Adipocyte (in vitro differentiated cells): ENCODE results near the gene PFKFB4.
A peak's percentile ranks its signal among the peaks of the same experiment; 100 is the strongest.

Experiments
- DNase-seq: peaks from one replicate; pipeline ENCODE4 v3.0.0-alpha.2; 2015; ENCODE audit warnings: low read depth
- H3K27me3 ChIP-seq: replicated peaks from 2 replicates; pipeline ENCODE4 v1.7.0; 2013; ENCODE audit warnings: mild to moderate bottlenecking, low read length, moderate library complexity; ENCODE audit not compliant: control insufficient read depth, insufficient read depth
- H3K36me3 ChIP-seq: 2 replicates; pipeline ENCODE4 v1.7.0; 2013; ENCODE audit warnings: low read length, mild to moderate bottlenecking, moderate library complexity; ENCODE audit not compliant: control insufficient read depth, insufficient read depth, severe bottlenecking
- H3K4me1 ChIP-seq: 2 replicates; pipeline ENCODE4 v1.7.0; 2013; ENCODE audit warnings: mild to moderate bottlenecking, low read length, moderate library complexity; ENCODE audit not compliant: control insufficient read depth, insufficient read depth
- H3K4me3 ChIP-seq: 2 replicates; pipeline ENCODE4 v1.7.0; 2013; ENCODE audit warnings: mild to moderate bottlenecking, low read length, moderate library complexity
- H3K9ac ChIP-seq: 2 replicates; pipeline ENCODE4 v1.7.0; 2013; ENCODE audit warnings: mild to moderate bottlenecking, low read length, moderate library complexity
- H3K9me3 ChIP-seq: 2 replicates; pipeline ENCODE4 v1.7.0; 2013; ENCODE audit warnings: mild to moderate bottlenecking, low read length, moderate library complexity; ENCODE audit not compliant: control insufficient read depth

The PFKFB4 gene

GRCh38 chr3:48521635-48522034 lies 35.0 kb downstream of the PFKFB4 start:
- Histone ChIP-seq H3K9ac (no peak overlapping the region), H3K9me3 (no peaks in the 10 kb centered on the region), H3K27me3 (no peaks in the 10 kb centered on the region), H3K4me3 (no peak overlapping the region), H3K4me1 (no peaks in the 10 kb centered on the region), H3K36me3 (no peaks in the 10 kb centered on the region)
- no peak for DNase-seq

DNA sequence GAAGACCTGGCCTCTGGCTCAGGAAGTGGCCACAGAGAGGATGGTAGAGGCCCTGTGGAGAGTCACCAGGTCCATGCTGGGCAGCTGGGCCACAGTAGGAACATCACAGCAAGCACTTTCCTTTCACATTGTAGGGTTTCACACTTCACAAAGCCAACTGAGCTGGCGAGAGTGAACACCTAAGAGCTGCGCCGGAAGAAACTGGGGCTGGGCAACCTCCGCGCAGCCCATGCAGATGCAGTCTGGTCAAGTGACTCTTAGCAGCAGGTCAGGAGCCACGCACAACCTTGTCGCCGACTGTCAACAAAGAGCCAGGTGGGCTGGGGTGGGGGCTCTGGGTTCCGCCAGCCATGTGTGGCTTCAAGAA lies 37.3 kb downstream of the PFKFB4 start:
- Histone ChIP-seq H3K27me3 (no peaks in the 10 kb centered on the region), H3K36me3 (no peaks in the 10 kb centered on the region), H3K9ac (no peak overlapping the region), H3K4me3 (no peak overlapping the region), H3K9me3 (no peaks in the 10 kb centered on the region), H3K4me1 (no peaks in the 10 kb centered on the region)
- no peak for DNase-seq

DNA sequence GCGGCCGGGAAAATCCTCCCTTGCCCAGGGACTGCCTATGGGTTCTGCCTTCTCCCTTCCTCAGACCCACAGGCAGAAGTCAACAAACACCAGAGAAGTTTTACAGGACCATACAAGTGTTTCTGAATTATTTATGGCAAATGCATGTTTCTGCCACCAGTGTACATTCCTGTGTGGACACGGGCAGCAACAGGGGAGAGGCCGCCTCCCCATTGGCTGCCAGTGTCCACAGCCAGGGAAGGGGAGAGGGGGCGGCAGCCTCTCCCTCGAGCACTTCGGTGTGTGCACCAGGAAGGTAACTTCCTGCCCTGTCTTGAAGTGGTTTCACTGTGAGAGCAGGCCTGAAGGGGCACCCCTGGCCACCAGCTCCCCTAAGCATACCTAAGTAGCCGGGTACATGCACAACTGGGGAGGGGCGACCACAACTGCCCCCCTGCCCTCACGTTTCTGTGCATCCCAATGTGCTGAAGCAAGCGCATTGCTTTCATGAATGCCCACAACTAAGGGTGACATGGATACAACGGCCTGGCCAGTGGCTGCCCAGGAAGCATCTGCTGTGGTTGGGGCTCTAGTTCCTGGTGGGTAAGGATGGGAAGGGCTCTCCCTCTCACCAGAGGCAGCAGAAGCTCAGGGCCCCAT lies 37.8 kb downstream of the PFKFB4 start:
- Histone ChIP-seq H3K27me3 (no peaks in the 10 kb centered on the region), H3K4me1 (no peaks in the 10 kb centered on the region), H3K9ac (no peak overlapping the region), H3K9me3 (no peaks in the 10 kb centered on the region), H3K4me3 (no peak overlapping the region), H3K36me3 (no peaks in the 10 kb centered on the region)
- DNase-seq = no peak

- no peaks in the 10 kb centered on the region for H3K4me1 ChIP-seq
- H3K9me3 ChIP-seq = no peaks in the 10 kb centered on the region
- no peaks in the 10 kb centered on the region for H3K27me3 ChIP-seq
- no peaks in the 10 kb centered on the region for H3K36me3 ChIP-seq
- DNase-seq = no peak
- no peak overlapping the region for H3K4me3 ChIP-seq
- no peak overlapping the region for H3K9ac ChIP-seq
Measured at GRCh38 chr3:48518069-48518468, 38.5 kb downstream of the PFKFB4 start.

GRCh38 chr3:48516571-48516970 lies 40.0 kb downstream of the PFKFB4 start:
- DNase-seq = no peak
- no peaks in the 10 kb centered on the region for H3K9me3 ChIP-seq
- no peaks in the 10 kb centered on the region for H3K36me3 ChIP-seq
- no peak overlapping the region for H3K9ac ChIP-seq
- H3K4me1 ChIP-seq = no peaks in the 10 kb centered on the region
- H3K27me3 ChIP-seq = no peaks in the 10 kb centered on the region
- H3K4me3 ChIP-seq = no peak overlapping the region

GRCh38 chr3:48514431-48515227 lies 42.0 kb downstream of the PFKFB4 start:
- Histone ChIP-seq H3K4me3 (no peak overlapping the region), H3K36me3 (no peaks in the 10 kb centered on the region), H3K9ac (no peak overlapping the region), H3K27me3 (no peaks in the 10 kb centered on the region), H3K9me3 (no peaks in the 10 kb centered on the region), H3K4me1 (no peaks in the 10 kb centered on the region)
- DNase-seq = no peak

GRCh38 chr3:48511551-48511950 lies 45.1 kb downstream of the PFKFB4 start:
- no peaks in the 10 kb centered on the region for H3K36me3 ChIP-seq
- H3K4me1 ChIP-seq = no peaks in the 10 kb centered on the region
- no peak for DNase-seq

DNA sequence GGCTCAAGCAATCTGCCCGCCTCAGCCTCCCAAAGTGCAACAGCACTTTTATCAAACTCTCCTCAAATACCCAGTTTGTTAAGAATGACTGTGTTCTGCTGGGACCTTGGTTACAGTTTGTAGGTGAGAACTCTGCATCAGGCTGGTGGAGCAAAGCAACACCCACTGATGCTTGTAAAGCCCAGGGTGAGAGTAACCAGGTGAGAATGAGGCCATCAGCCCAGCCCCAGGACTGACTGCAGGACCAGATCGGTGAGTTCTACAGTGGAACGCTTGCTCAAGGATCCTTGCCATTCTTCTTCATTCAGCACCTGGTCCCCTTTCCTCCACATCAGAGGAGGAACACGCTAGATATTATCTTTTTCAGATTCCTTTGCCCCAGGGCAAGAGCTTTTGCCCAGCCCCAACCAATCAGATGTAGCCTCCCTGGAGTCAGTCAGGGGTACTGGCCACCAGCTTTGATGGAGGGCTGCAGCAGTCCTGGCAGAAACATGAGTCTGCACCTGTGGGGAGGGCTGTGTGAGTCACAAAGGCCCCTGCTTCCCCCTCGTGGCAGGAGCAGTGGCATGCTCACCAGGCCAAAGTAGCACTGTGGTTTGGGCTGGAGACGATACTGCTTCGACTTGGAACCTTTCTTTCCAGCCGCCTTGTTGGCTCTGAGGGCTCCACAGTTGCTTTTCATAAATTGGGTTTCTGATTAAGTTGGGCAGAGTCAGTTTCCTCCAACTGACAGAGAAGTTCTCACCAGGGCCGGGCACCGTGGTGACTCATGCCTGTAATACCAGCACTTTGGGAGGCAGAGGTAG lies 49.1 kb downstream of the PFKFB4 start:
- DNase-seq = peak; percentile 55
- Histone ChIP-seq H3K27me3 (no peaks in the 10 kb centered on the region), H3K9ac (no peak overlapping the region), H3K9me3 (no peaks in the 10 kb centered on the region), H3K4me1 (peaks cover 12% of the 10 kb centered on the region), H3K36me3 (no peaks in the 10 kb centered on the region), H3K4me3 (no peak overlapping the region)

More at GRCh38 chr3:48511551-48511950, 45.1 kb downstream of the PFKFB4 start:
- H3K9me3 ChIP-seq = no peaks in the 10 kb centered on the region
- H3K4me3 ChIP-seq = no peak overlapping the region
- H3K27me3 ChIP-seq = no peaks in the 10 kb centered on the region
- H3K9ac ChIP-seq = no peak overlapping the region

- Histone ChIP-seq H3K36me3 (no peaks in the 10 kb centered on the region), H3K9me3 (no peaks in the 10 kb centered on the region), H3K4me3 (no peak overlapping the region), H3K4me1 (peaks cover 12% of the 10 kb centered on the region), H3K27me3 (no peaks in the 10 kb centered on the region), H3K9ac (no peak overlapping the region)
- no peak for DNase-seq
Measured at GRCh38 chr3:48505968-48506504, 50.6 kb downstream of the PFKFB4 start.

- no peaks in the 10 kb centered on the region for H3K27me3 ChIP-seq
- no peak overlapping the region for H3K9ac ChIP-seq
- peak overlapping the region; percentile 87 for H3K4me3 ChIP-seq
- no peaks in the 10 kb centered on the region for H3K36me3 ChIP-seq
- H3K4me1 ChIP-seq = peaks cover 12% of the 10 kb centered on the region
- no peaks in the 10 kb centered on the region for H3K9me3 ChIP-seq
- no peak for DNase-seq
Measured at GRCh38 chr3:48505146-48505545, 51.5 kb downstream of the PFKFB4 start.
